ENCODE data around the gene MYH14.

The MYH14 gene

GRCh38 chr19:50192463-50193211 is 10.8 kb upstream of the MYH14 start:
- no peak for DNase-seq (ENCODE audit: low read depth, low spot score)

- no peak for DNase-seq (ENCODE audit: low read depth, low spot score)
Observed at GRCh38 chr19:50195224-50195623, 8.2 kb upstream of the MYH14 start.

GRCh38 chr19:50196322-50196932 is 7.0 kb upstream of the MYH14 start:
- no peak for DNase-seq (ENCODE audit: low read depth, low spot score)

- no peak for DNase-seq (ENCODE audit: low read depth, low spot score)
Observed at GRCh38 chr19:50197348-50197747, 6.1 kb upstream of the MYH14 start.

GRCh38 chr19:50198431-50199258 is 4.8 kb upstream of the MYH14 start:
- no peak for DNase-seq (ENCODE audit: low read depth, low spot score)

- DNase-seq (ENCODE audit: low read depth, low spot score): no peak
Observed at GRCh38 chr19:50199259-50199555, 4.2 kb upstream of the MYH14 start.

- DNase-seq (ENCODE audit: low read depth, low spot score): no peak
Observed at GRCh38 chr19:50202386-50202785, 1.0 kb upstream of the MYH14 start.

- no peak for DNase-seq (ENCODE audit: low read depth, low spot score)
Observed at GRCh38 chr19:50202962-50203280, 501 bp upstream of the MYH14 start.

- no peak for DNase-seq (ENCODE audit: low read depth, low spot score)
Observed at GRCh38 chr19:50204081-50204428, 633 bp downstream of the MYH14 start.

- no peak for DNase-seq (ENCODE audit: low read depth, low spot score)
Observed at GRCh38 chr19:50204811-50205675, 1.6 kb downstream of the MYH14 start.

GRCh38 chr19:50205681-50206138 is 2.3 kb downstream of the MYH14 start:
- DNase-seq (ENCODE audit: low read depth, low spot score): no peak

- no peak for DNase-seq (ENCODE audit: low read depth, low spot score)
Observed at GRCh38 chr19:50206191-50206590, 2.8 kb downstream of the MYH14 start.

- DNase-seq (ENCODE audit: low read depth, low spot score): no peak
Observed at GRCh38 chr19:50207730-50208129, 4.3 kb downstream of the MYH14 start.

- no peak for DNase-seq (ENCODE audit: low read depth, low spot score)
Observed at GRCh38 chr19:50209131-50209530, 5.7 kb downstream of the MYH14 start.

GRCh38 chr19:50210425-50210824 is 7.0 kb downstream of the MYH14 start:
- DNase-seq (ENCODE audit: low read depth, low spot score): no peak

- DNase-seq (ENCODE audit: low read depth, low spot score): no peak
Observed at GRCh38 chr19:50213925-50214324, 10.5 kb downstream of the MYH14 start.

- DNase-seq (ENCODE audit: low read depth, low spot score): no peak
Observed at GRCh38 chr19:50214699-50215543, 11.5 kb downstream of the MYH14 start.

GRCh38 chr19:50215820-50216219 is 12.4 kb downstream of the MYH14 start:
- no peak for DNase-seq (ENCODE audit: low read depth, low spot score)

- DNase-seq (ENCODE audit: low read depth, low spot score): no peak
Observed at GRCh38 chr19:50221087-50221486, 17.7 kb downstream of the MYH14 start.

GRCh38 chr19:50222691-50223438 is 19.4 kb downstream of the MYH14 start:
- DNase-seq (ENCODE audit: low read depth, low spot score): no peak

- DNase-seq (ENCODE audit: low read depth, low spot score): no peak
Observed at GRCh38 chr19:50223439-50223716, 20.0 kb downstream of the MYH14 start.
